Neural progenitor cell (in vitro differentiated cells): ENCODE measurements around the gene TADA3. TPM values are rescaled to one million over a fixed set of nuclear protein-coding genes. Genes with fewer than 3 reads are reported as not detected.

Source experiments
- DNase-seq: peaks from one replicate; pipeline ENCODE4 v3.0.0-alpha.2; 2016; ENCODE audit warnings: low spot score
- H2AFZ ChIP-seq: fragments of 200-600 bp; sonication (generic); replicated peaks from 2 replicates; pipeline ENCODE4 v1.6.1; 2016; ENCODE audit warnings: antibody characterized with exemption
- H3F3A ChIP-seq: fragments of 200-600 bp; sonication (generic); 2 replicates; pipeline ENCODE4 v1.6.1; 2016; ENCODE audit warnings: antibody characterized with exemption, low read depth
- H3K27ac ChIP-seq: fragments of 200-600 bp; sonication (generic); 2 replicates; pipeline ENCODE4 v1.5.1; 2016; ENCODE audit warnings: mild to moderate bottlenecking
- H3K27me3 ChIP-seq: fragments of 200-600 bp; sonication (generic); 2 replicates; pipeline ENCODE4 v1.6.1; 2016; ENCODE audit warnings: mild to moderate bottlenecking, moderate library complexity
- H3K36me3 ChIP-seq: fragments of 200-600 bp; sonication (generic); 2 replicates; pipeline ENCODE4 v1.5.1; 2016
- H3K4me1 ChIP-seq: fragments of 200-600 bp; sonication (generic); 2 replicates; pipeline ENCODE4 v1.6.1; 2016; ENCODE audit warnings: mixed run types
- H3K4me2 ChIP-seq: fragments of 200-600 bp; sonication (generic); 2 replicates; pipeline ENCODE4 v1.6.1; 2016
- H3K4me3 ChIP-seq: fragments of 200-600 bp; sonication (generic); 2 replicates; pipeline ENCODE4 v1.5.1; 2016
- H3K79me2 ChIP-seq: fragments of 200-600 bp; sonication (generic); 2 replicates; pipeline ENCODE4 v1.6.1; 2016; ENCODE audit warnings: low read depth
- H3K9ac ChIP-seq: fragments of 200-600 bp; sonication (generic); 2 replicates; pipeline ENCODE4 v1.6.1; 2016
- H3K9me3 ChIP-seq: fragments of 200-600 bp; sonication (generic); 2 replicates; pipeline ENCODE4 v1.5.1; 2016; ENCODE audit warnings: low read depth
- H4K20me1 ChIP-seq: fragments of 200-600 bp; sonication (generic); 2 replicates; pipeline ENCODE4 v1.6.1; 2016; ENCODE audit warnings: low read depth
- H3K27ac Mint-ChIP-seq: 3 replicates; pipeline ENCODE4 v1.8.0; 2021; ENCODE audit warnings: mixed read lengths
- H3K27me3 Mint-ChIP-seq: 2 replicates; pipeline ENCODE4 v1.8.0; 2022; ENCODE audit warnings: low read depth, mild to moderate bottlenecking, inconsistent platforms, moderate library complexity, mixed read lengths; ENCODE audit not compliant: insufficient read depth
- H3K36me3 Mint-ChIP-seq: 3 replicates; pipeline ENCODE4 v1.8.0; 2021; ENCODE audit warnings: mixed read lengths
- H3K4me1 Mint-ChIP-seq: 3 replicates; pipeline ENCODE4 v1.8.0; 2021; ENCODE audit warnings: mixed read lengths
- H3K4me3 Mint-ChIP-seq: 3 replicates; pipeline ENCODE4 v1.8.0; 2021; ENCODE audit warnings: mild to moderate bottlenecking, moderate library complexity, mixed read lengths
- H3K9me3 Mint-ChIP-seq: 3 replicates; pipeline ENCODE4 v1.8.0; 2020; ENCODE audit warnings: mixed read lengths
- EZH2 ChIP-seq: fragments of 200-600 bp; sonication (generic); IDR thresholded peaks from 2 replicates; pipeline ENCODE4 v1.6.1; 2017; ENCODE audit warnings: antibody characterized with exemption, mild to moderate bottlenecking, moderate library complexity
- EZH2phosphoT487 ChIP-seq: fragments of 200-600 bp; sonication (generic); IDR thresholded peaks from 2 replicates; pipeline ENCODE4 v1.6.1; 2017; ENCODE audit warnings: antibody characterized with exemption
- total RNA-seq: library from RNA; depleted of rRNA; stranded (reverse); fragments of >200 nt; gene quantifications from 2 replicates; pipeline ENCODE4 v1.2.3, GENCODE V29; 2015; ENCODE audit warnings: low replicate concordance
- TF ChIP-seq, protein P1 (sequence below): fragments of 200-600 bp; sonication (generic); IDR thresholded peaks from 2 replicates; pipeline ENCODE4 v1.5.1; 2017; ENCODE audit warnings: antibody characterized with exemption, mild to moderate bottlenecking

TADA3 gene
- total RNA-seq, 1 donor from 2014 or later: 50.8 TPM

DNA sequence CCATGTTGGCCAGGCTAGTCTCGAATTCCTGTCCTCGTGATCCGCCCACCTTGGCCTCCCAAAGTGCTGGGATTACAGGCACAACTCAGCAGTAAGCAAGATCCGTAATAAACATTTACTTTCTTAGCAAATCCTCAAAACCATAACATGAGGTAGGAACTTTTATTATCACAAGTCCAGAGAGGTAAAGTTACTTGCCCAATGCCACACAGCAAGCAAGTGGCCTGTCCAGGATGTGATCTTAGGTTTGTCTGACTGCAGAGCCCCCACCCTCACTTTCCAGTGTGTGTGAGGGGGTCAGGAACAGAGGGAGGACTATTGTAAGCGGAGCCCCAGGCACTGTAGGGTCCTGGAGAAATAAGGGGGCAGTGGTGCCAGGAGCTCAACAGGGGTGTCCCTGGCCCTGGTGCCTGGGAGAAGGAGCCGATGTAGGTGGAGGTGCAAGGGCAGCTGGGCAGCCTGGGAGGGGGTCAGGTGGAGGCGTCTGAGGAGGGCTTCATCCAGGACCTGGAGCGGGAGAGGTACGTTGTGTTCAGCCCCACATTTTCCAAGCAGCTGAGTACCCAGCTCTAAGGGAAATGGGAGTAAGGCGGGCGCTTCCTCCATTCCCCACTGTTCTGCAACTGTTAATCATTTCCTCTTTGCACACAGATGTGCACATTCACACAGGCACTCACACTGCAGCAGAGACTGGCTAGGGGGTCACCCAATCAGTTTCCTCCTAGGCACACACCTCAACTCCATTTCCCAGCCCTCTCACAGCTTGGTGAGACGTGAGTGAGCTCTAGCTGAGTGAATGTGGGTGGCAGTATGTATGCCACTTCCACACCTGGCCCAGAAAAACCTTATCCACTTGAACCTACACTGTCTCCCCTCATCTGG lies 45.7 kb upstream of the TADA3 start:
- Histone ChIP-seq H3K36me3 (no peaks in the 10 kb centered on the region), H3K9me3 (no peaks in the 10 kb centered on the region), H3F3A (no peaks in the 10 kb centered on the region), H3K4me3 (no peak overlapping the region), H3K4me2 (no peak overlapping the region), H3K4me1 (no peaks in the 10 kb centered on the region), H2AFZ (no peak overlapping the region), H3K79me2 (no peaks in the 10 kb centered on the region), H3K9ac (no peak overlapping the region), H3K27ac (no peak overlapping the region), H3K27me3 (no peaks in the 10 kb centered on the region), H4K20me1 (no peaks in the 10 kb centered on the region)
- Mint-ChIP-seq H3K4me1 (peaks cover 5% of the 10 kb centered on the region), H3K4me3 (no peak overlapping the region), H3K9me3 (no peaks in the 10 kb centered on the region), H3K27ac (no peak overlapping the region), H3K27me3 (peaks cover 4% of the 10 kb centered on the region), H3K36me3 (peaks cover 18% of the 10 kb centered on the region)
- TF ChIP-seq EZH2: no peak
- no peak for TF ChIP-seq EZH2phosphoT487
- TF ChIP-seq, protein P1, sequence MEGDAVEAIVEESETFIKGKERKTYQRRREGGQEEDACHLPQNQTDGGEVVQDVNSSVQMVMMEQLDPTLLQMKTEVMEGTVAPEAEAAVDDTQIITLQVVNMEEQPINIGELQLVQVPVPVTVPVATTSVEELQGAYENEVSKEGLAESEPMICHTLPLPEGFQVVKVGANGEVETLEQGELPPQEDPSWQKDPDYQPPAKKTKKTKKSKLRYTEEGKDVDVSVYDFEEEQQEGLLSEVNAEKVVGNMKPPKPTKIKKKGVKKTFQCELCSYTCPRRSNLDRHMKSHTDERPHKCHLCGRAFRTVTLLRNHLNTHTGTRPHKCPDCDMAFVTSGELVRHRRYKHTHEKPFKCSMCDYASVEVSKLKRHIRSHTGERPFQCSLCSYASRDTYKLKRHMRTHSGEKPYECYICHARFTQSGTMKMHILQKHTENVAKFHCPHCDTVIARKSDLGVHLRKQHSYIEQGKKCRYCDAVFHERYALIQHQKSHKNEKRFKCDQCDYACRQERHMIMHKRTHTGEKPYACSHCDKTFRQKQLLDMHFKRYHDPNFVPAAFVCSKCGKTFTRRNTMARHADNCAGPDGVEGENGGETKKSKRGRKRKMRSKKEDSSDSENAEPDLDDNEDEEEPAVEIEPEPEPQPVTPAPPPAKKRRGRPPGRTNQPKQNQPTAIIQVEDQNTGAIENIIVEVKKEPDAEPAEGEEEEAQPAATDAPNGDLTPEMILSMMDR: no peak
- no peak for DNase-seq

DNA sequence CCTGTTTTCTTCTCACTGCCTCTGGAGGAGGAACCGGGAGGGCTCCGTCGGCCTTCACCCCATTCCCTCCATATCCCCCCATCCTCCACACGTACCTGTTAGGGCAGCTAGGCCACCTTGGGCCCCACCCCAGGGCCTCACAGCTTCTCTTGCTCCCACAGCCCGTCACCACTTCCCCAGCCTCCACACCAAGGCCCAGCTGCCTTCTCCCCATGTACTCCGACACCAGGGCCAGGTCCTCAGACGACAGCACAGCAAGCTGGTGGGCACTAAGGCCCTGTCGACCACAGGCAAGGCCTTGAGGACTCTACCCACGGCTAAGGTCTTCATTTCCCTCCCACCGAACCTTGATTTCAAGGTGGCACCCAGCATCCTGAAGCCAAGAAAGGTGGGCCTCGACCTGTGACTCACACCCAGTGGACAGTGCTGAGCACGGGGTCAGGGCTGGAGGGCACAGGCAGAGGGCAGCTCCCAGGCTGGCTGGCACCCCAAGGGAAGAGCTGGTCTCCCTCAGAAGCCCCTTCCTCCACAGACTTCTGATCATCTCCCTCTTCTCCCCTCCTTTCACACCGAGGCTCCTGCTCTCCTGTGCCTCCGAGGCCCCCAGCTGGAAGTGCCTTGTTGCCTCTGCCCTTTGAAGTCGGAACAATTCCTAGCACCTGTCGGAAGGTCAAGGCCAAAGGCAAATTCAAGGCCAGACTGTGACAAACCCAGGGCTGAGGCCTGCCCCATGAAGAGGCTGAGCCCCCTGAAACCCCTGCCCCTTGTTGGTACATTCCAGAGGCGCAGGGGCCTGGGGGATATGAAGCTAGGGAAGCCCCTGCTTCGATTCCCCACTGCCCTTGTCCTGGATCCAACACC lies 42.5 kb upstream of the TADA3 start:
- no peaks in the 10 kb centered on the region for H3K36me3 ChIP-seq
- H3K27ac Mint-ChIP-seq: no peak overlapping the region
- no peaks in the 10 kb centered on the region for H3F3A ChIP-seq

DNA sequence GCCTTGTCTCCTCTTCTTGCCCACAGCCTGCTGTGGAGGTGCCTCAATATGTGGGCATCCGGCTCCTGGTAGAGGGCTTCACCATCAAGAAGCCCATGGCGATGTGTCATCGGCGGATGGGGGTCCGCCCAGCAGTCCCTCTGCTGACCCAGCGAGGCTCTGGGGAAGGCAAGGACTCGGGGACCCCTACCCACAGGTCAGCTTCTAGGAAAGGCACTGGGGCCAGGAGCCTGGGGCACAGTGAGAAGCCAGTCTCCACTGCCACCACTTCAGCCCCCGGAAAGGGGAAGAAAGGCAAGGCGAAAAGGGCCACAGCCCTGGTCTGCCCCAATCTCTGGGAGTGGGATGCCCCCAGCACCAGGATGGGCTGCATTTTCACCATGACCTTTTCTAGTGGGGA lies 40.8 kb upstream of the TADA3 start:
- no peak for DNase-seq
- Histone ChIP-seq H3K9me3 (no peaks in the 10 kb centered on the region), H3K4me1 (no peaks in the 10 kb centered on the region), H3K79me2 (no peaks in the 10 kb centered on the region), H3K9ac (no peak overlapping the region), H4K20me1 (no peaks in the 10 kb centered on the region), H3K27ac (no peak overlapping the region), H3K4me3 (no peak overlapping the region), H3K36me3 (no peaks in the 10 kb centered on the region), H3K4me2 (no peak overlapping the region), H3K27me3 (no peaks in the 10 kb centered on the region), H3F3A (no peaks in the 10 kb centered on the region), H2AFZ (no peak overlapping the region)
- Mint-ChIP-seq H3K27me3 (no peaks in the 10 kb centered on the region), H3K4me3 (no peak overlapping the region), H3K4me1 (no peaks in the 10 kb centered on the region), H3K36me3 (peaks cover 9% of the 10 kb centered on the region), H3K27ac (no peak overlapping the region), H3K9me3 (no peaks in the 10 kb centered on the region)
- TF ChIP-seq, protein P1: no peak
- TF ChIP-seq EZH2: no peak
- TF ChIP-seq EZH2phosphoT487: no peak

More for the DNA sequence above, 42.5 kb upstream of the TADA3 start:
- DNase-seq: no peak
- Histone ChIP-seq H3K27me3 (no peaks in the 10 kb centered on the region), H3K27ac (no peak overlapping the region), H3K9me3 (no peaks in the 10 kb centered on the region), H3K9ac (no peak overlapping the region), H3K4me1 (no peaks in the 10 kb centered on the region), H3K4me3 (no peak overlapping the region), H3K4me2 (no peak overlapping the region), H3K79me2 (no peaks in the 10 kb centered on the region), H2AFZ (no peak overlapping the region), H4K20me1 (no peaks in the 10 kb centered on the region)
- TF ChIP-seq, protein P1: no peak
- TF ChIP-seq EZH2phosphoT487: no peak
- TF ChIP-seq EZH2: no peak
- H3K9me3 Mint-ChIP-seq: no peaks in the 10 kb centered on the region
- peaks cover 2% of the 10 kb centered on the region for H3K27me3 Mint-ChIP-seq
- peaks cover 9% of the 10 kb centered on the region for H3K36me3 Mint-ChIP-seq
- no peaks in the 10 kb centered on the region for H3K4me1 Mint-ChIP-seq
- H3K4me3 Mint-ChIP-seq: no peak overlapping the region
